Osteoblast (primary cell): ENCODE measurements around the gene PIP5KL1. TPM values are rescaled to one million over a fixed set of nuclear protein-coding genes. Genes with fewer than 3 reads are reported as not detected.

Source experiments
- DNase-seq: peaks from one replicate; pipeline ENCODE4 v3.0.0; 2011; ENCODE audit warnings: low spot score, mixed read lengths; ENCODE audit not compliant: insufficient read length; ENCODE audit errors: missing footprints
- H2AFZ ChIP-seq: 2 replicates; pipeline ENCODE4 v1.6.0; 2011; ENCODE audit warnings: mild to moderate bottlenecking, low read length
- H3K27ac ChIP-seq: 2 replicates; pipeline ENCODE4 v1.5.1; 2011; ENCODE audit warnings: mild to moderate bottlenecking, low read depth, low read length, moderate library complexity
- H3K27me3 ChIP-seq: 2 replicates; pipeline ENCODE4 v1.6.0; 2012; ENCODE audit warnings: mild to moderate bottlenecking, control low read depth, inconsistent platforms, low read length, moderate library complexity; ENCODE audit not compliant: insufficient read depth
- H3K36me3 ChIP-seq: 2 replicates; pipeline ENCODE4 v1.5.1; 2011; ENCODE audit warnings: mild to moderate bottlenecking, low read length, control low read depth, moderate library complexity; ENCODE audit not compliant: insufficient read depth
- H3K4me1 ChIP-seq: 2 replicates; pipeline ENCODE4 v1.5.1; 2011; ENCODE audit warnings: mild to moderate bottlenecking, low read length, control low read depth, moderate library complexity; ENCODE audit not compliant: insufficient read depth
- H3K4me2 ChIP-seq: 2 replicates; pipeline ENCODE4 v1.6.0; 2011; ENCODE audit warnings: mild to moderate bottlenecking, low read length; ENCODE audit not compliant: insufficient read depth
- H3K4me3 ChIP-seq: fragments of 200-600 bp; sonication (generic); 3 replicates; pipeline ENCODE4 v1.5.1; 2012; ENCODE audit warnings: mild to moderate bottlenecking, low read length, inconsistent platforms; ENCODE audit not compliant: insufficient read depth
- H3K79me2 ChIP-seq: 2 replicates; pipeline ENCODE4 v1.6.0; 2012; ENCODE audit warnings: mild to moderate bottlenecking, low read length, control low read depth, inconsistent platforms; ENCODE audit not compliant: insufficient read depth
- H3K9me3 ChIP-seq: 2 replicates; pipeline ENCODE4 v1.5.1; 2011; ENCODE audit warnings: low read depth, low read length, control low read depth
- H4K20me1 ChIP-seq: 2 replicates; pipeline ENCODE4 v1.6.0; 2012; ENCODE audit warnings: mild to moderate bottlenecking, low read length, control low read depth; ENCODE audit not compliant: insufficient read depth
- CTCF ChIP-seq: IDR thresholded peaks from 2 replicates; pipeline ENCODE4 v1.5.1; 2011; ENCODE audit warnings: mild to moderate bottlenecking, low read depth, low read length, moderate library complexity; ENCODE audit errors: extremely low read depth
- total RNA-seq: library from RNA; depleted of rRNA; stranded (reverse); fragments of >200 nt; gene quantifications from 2 replicates; pipeline ENCODE4 v1.2.3, GENCODE V29; 2012

Gene PIP5KL1
- total RNA-seq, 1 donor, result 2.2 TPM

GRCh38 chr9:127874301-127875221 lies 56.0 kb downstream of the PIP5KL1 start:
- no peak overlapping the region for H2AFZ ChIP-seq
- peaks cover 58% of the 10 kb centered on the region for H3K4me1 ChIP-seq
- no peak overlapping the region for H3K27ac ChIP-seq
- peaks cover 15% of the 10 kb centered on the region for H4K20me1 ChIP-seq
- DNase-seq, result peak; percentile 91
- no peak for TF ChIP-seq CTCF
- H3K36me3 ChIP-seq, result peaks cover 24% of the 10 kb centered on the region
- H3K79me2 ChIP-seq, result peaks cover 34% of the 10 kb centered on the region
- H3K9me3 ChIP-seq, result no peaks in the 10 kb centered on the region
- peak overlapping the region; percentile 53 for H3K4me3 ChIP-seq
- peak overlapping the region; percentile 60 for H3K4me2 ChIP-seq
- H3K27me3 ChIP-seq, result no peaks in the 10 kb centered on the region

- H3K36me3 ChIP-seq, result peaks cover 31% of the 10 kb centered on the region
- no peaks in the 10 kb centered on the region for H3K27me3 ChIP-seq
- H3K27ac ChIP-seq, result peak overlapping the region; percentile 24
- no peak overlapping the region for H2AFZ ChIP-seq
- peaks cover 34% of the 10 kb centered on the region for H3K79me2 ChIP-seq
- DNase-seq, result peak; percentile 98
- H4K20me1 ChIP-seq, result peaks cover 15% of the 10 kb centered on the region
- H3K4me1 ChIP-seq, result peaks cover 58% of the 10 kb centered on the region
- TF ChIP-seq CTCF, result no peak
- H3K4me2 ChIP-seq, result peak overlapping the region; percentile 60
- H3K4me3 ChIP-seq, result peak overlapping the region; percentile 53
- H3K9me3 ChIP-seq, result no peaks in the 10 kb centered on the region
Observed at GRCh38 chr9:127873886-127874285, 56.7 kb downstream of the PIP5KL1 start.

- DNase-seq, result no peak
- Histone ChIP-seq H3K27me3 (no peaks in the 10 kb centered on the region), H3K9me3 (no peaks in the 10 kb centered on the region), H3K79me2 (peaks cover 34% of the 10 kb centered on the region), H3K4me1 (peaks cover 58% of the 10 kb centered on the region), H3K4me2 (peak overlapping the region; percentile 60), H3K4me3 (no peak overlapping the region), H3K27ac (peak overlapping the region; percentile 24), H2AFZ (no peak overlapping the region), H3K36me3 (peaks cover 37% of the 10 kb centered on the region), H4K20me1 (peaks cover 15% of the 10 kb centered on the region)
- TF ChIP-seq CTCF, result no peak
Observed at GRCh38 chr9:127873223-127873691, 57.3 kb downstream of the PIP5KL1 start.
